ENCODE measurements around the gene CHST12.

DNA sequence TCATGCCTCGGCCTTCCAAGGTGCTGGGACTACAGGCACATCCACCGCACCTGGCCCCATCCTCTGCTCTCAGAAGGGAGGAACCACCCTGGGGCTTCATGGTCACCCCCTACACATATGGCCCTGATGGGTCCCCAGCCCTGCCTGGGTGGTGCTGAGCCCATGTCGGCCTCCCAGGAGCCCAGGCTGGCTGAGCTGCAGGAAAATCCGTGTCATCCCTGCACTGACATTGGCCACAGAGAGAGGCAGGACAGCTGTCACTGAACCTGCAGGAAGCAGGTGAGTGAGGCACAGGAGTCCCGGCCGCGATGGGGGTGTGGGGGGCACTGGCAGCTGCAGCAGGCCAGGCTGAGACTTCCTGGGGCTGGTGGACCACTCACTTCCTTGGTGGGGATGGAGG is 64.8 kb downstream of the CHST12 start:
- TF ChIP-seq, protein P1, sequence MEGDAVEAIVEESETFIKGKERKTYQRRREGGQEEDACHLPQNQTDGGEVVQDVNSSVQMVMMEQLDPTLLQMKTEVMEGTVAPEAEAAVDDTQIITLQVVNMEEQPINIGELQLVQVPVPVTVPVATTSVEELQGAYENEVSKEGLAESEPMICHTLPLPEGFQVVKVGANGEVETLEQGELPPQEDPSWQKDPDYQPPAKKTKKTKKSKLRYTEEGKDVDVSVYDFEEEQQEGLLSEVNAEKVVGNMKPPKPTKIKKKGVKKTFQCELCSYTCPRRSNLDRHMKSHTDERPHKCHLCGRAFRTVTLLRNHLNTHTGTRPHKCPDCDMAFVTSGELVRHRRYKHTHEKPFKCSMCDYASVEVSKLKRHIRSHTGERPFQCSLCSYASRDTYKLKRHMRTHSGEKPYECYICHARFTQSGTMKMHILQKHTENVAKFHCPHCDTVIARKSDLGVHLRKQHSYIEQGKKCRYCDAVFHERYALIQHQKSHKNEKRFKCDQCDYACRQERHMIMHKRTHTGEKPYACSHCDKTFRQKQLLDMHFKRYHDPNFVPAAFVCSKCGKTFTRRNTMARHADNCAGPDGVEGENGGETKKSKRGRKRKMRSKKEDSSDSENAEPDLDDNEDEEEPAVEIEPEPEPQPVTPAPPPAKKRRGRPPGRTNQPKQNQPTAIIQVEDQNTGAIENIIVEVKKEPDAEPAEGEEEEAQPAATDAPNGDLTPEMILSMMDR (IDR thresholded peaks at IDR 0.05), result no peak
- TF ChIP-seq POLR2A (IDR thresholded peaks at IDR 0.05), result no peak

Data from adrenal gland (tissue), 5 donors.